22Rv1 (cell line): Measurements from ENCODE around the gene FAIM.
"Not testable (repeated sequence)": the region's sequence is repeated elsewhere in the genome, so short reads cannot be mapped to it uniquely, and the experiment has no call there.

Experiments used
- CTCF ChIP-seq: fragments of 450-650 bp; IDR thresholded peaks from 2 replicates; pipeline ENCODE4 v1.5.1; 2017; ENCODE audit warnings: mild to moderate bottlenecking
- ZFX ChIP-seq: fragments of 450-650 bp; IDR thresholded peaks from 2 replicates; pipeline ENCODE4 v1.6.1; 2017; ENCODE audit warnings: antibody characterized with exemption, borderline replicate concordance

- TF ChIP-seq CTCF, ZFX: not testable (repeated sequence)
Measured at GRCh38 chr3:138604106-138604595, 4.4 kb upstream of the FAIM start.
